ENCODE data around the gene NOXRED1.

NOXRED1 gene

GRCh38 chr14:77369285-77369684 lies 54.0 kb downstream of the NOXRED1 start:
- H3K36me3 ChIP-seq (ENCODE audit: insufficient read depth) = no peaks in the 10 kb centered on the region

GRCh38 chr14:77364146-77364545 lies 59.2 kb downstream of the NOXRED1 start:
- no peak overlapping the region for H3K9ac ChIP-seq
- H4K20me1 ChIP-seq (ENCODE audit: insufficient read depth) = no peaks in the 10 kb centered on the region
- no peaks in the 10 kb centered on the region for H3K36me3 ChIP-seq (ENCODE audit: insufficient read depth)
- no peak overlapping the region for H2AFZ ChIP-seq (ENCODE audit: low read depth)
- no peaks in the 10 kb centered on the region for H3K27me3 ChIP-seq (ENCODE audit: insufficient read depth, low read depth)
- no peaks in the 10 kb centered on the region for H3K4me1 ChIP-seq (ENCODE audit: low read depth, poor library complexity, severe bottlenecking)
- no peak for TF ChIP-seq CTCF (conservative IDR thresholded peaks at IDR 0.05; ENCODE audit: low read depth, low read length)
- H3K4me2 ChIP-seq = no peak overlapping the region
- no peak overlapping the region for H3K4me3 ChIP-seq (IDR thresholded peaks at IDR 0.05; ENCODE audit: insufficient read depth, low read depth, low read length)
- H3K79me2 ChIP-seq (ENCODE audit: insufficient read depth, low read depth) = no peaks in the 10 kb centered on the region
- no peak overlapping the region for H3K27ac ChIP-seq

More at GRCh38 chr14:77369285-77369684, 54.0 kb downstream of the NOXRED1 start:
- H3K27me3 ChIP-seq (ENCODE audit: insufficient read depth, low read depth) = no peaks in the 10 kb centered on the region
- H3K4me2 ChIP-seq = no peak overlapping the region
- H3K9ac ChIP-seq = no peak overlapping the region
- H3K27ac ChIP-seq = no peak overlapping the region
- H4K20me1 ChIP-seq (ENCODE audit: insufficient read depth) = no peaks in the 10 kb centered on the region
- no peak for TF ChIP-seq CTCF (conservative IDR thresholded peaks at IDR 0.05; ENCODE audit: low read depth, low read length)
- no peak overlapping the region for H2AFZ ChIP-seq (ENCODE audit: low read depth)
- H3K79me2 ChIP-seq (ENCODE audit: insufficient read depth, low read depth) = no peaks in the 10 kb centered on the region
- no peaks in the 10 kb centered on the region for H3K4me1 ChIP-seq (ENCODE audit: low read depth, poor library complexity, severe bottlenecking)
- no peak overlapping the region for H3K4me3 ChIP-seq (IDR thresholded peaks at IDR 0.05; ENCODE audit: insufficient read depth, low read depth, low read length)

- no peak overlapping the region for H3K4me2 ChIP-seq
These were observed 63.7 kb downstream of the NOXRED1 start for GRCh38 chr14:77359626-77360025.

GRCh38 chr14:77356899-77357298 lies 66.4 kb downstream of the NOXRED1 start:
- H3K27me3 ChIP-seq (ENCODE audit: insufficient read depth, low read depth) = no peaks in the 10 kb centered on the region
- no peaks in the 10 kb centered on the region for H3K4me1 ChIP-seq (ENCODE audit: low read depth, poor library complexity, severe bottlenecking)
- H3K79me2 ChIP-seq (ENCODE audit: insufficient read depth, low read depth) = no peaks in the 10 kb centered on the region
- H4K20me1 ChIP-seq (ENCODE audit: insufficient read depth) = no peaks in the 10 kb centered on the region
- no peak overlapping the region for H3K9ac ChIP-seq
- no peak for TF ChIP-seq CTCF (conservative IDR thresholded peaks at IDR 0.05; ENCODE audit: low read depth, low read length)
- no peak overlapping the region for H3K4me3 ChIP-seq (IDR thresholded peaks at IDR 0.05; ENCODE audit: insufficient read depth, low read depth, low read length)
- H3K27ac ChIP-seq = no peak overlapping the region
- no peak overlapping the region for H2AFZ ChIP-seq (ENCODE audit: low read depth)
- H3K36me3 ChIP-seq (ENCODE audit: insufficient read depth) = no peaks in the 10 kb centered on the region
- no peak overlapping the region for H3K4me2 ChIP-seq

More at GRCh38 chr14:77359626-77360025, 63.7 kb downstream of the NOXRED1 start:
- H3K36me3 ChIP-seq (ENCODE audit: insufficient read depth) = no peaks in the 10 kb centered on the region
- no peak overlapping the region for H3K4me3 ChIP-seq (IDR thresholded peaks at IDR 0.05; ENCODE audit: insufficient read depth, low read depth, low read length)
- no peak overlapping the region for H3K27ac ChIP-seq
- no peaks in the 10 kb centered on the region for H3K4me1 ChIP-seq (ENCODE audit: low read depth, poor library complexity, severe bottlenecking)
- no peak for TF ChIP-seq CTCF (conservative IDR thresholded peaks at IDR 0.05; ENCODE audit: low read depth, low read length)
- no peak overlapping the region for H2AFZ ChIP-seq (ENCODE audit: low read depth)
- no peaks in the 10 kb centered on the region for H3K79me2 ChIP-seq (ENCODE audit: insufficient read depth, low read depth)
- no peak overlapping the region for H3K9ac ChIP-seq
- no peaks in the 10 kb centered on the region for H4K20me1 ChIP-seq (ENCODE audit: insufficient read depth)
- no peaks in the 10 kb centered on the region for H3K27me3 ChIP-seq (ENCODE audit: insufficient read depth, low read depth)

Data from KMS-11 (cell line).